OCI-M2 (cell line): ENCODE measurements around the gene IL17A.

ENCODE experiments used
- DNase-seq: peaks from one replicate; lab custom pipeline; 2025; ENCODE audit not compliant: unreplicated experiment; lab: John Stamatoyannopoulos, UW

Gene IL17A

DNA sequence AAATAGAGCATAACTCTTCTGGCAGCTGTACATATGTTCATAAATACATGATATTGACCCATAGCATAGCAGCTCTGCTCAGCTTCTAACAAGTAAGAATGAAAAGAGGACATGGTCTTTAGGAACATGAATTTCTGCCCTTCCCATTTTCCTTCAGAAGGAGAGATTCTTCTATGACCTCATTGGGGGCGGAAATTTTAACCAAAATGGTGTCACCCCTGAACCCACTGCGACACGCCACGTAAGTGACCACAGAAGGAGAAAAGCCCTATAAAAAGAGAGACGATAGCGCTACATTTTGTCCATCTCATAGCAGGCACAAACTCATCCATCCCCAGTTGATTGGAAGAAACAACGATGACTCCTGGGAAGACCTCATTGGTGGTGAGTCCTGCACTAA, at the start of gene IL17A:
TSS of gene IL17A (plus strand) at position 301 of the 400 bp plus-strand sequence. CDS start at position 358, 57 bp downstream.
- no peak for DNase-seq

DNA sequence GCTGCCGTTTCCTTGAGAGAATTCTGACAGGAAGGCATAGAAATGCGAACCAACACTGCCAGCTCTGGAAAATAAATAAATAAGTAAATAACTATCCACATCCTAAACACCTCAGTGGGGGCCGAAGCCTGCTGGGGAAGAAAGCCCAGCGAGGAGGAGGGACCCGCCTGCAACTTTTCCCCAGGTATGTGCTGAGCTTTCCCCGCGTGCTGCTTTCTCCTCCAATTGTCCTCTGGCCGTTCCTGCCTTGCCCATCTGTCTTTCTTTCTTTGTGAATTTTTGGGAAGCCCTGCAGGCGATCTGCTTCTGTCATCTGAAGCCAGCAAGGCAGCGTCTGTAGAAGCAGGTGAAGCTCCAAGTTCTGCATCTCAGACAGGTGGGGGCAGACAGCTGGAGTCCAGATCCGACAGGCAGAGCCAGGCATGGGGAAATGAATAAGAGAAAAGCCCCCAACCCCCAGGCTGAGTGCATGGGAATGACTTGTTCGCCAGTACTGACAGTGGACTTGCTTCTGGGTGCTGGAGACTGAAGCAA, 49.2 kb upstream of the IL17A start:
- no peak for DNase-seq

DNA sequence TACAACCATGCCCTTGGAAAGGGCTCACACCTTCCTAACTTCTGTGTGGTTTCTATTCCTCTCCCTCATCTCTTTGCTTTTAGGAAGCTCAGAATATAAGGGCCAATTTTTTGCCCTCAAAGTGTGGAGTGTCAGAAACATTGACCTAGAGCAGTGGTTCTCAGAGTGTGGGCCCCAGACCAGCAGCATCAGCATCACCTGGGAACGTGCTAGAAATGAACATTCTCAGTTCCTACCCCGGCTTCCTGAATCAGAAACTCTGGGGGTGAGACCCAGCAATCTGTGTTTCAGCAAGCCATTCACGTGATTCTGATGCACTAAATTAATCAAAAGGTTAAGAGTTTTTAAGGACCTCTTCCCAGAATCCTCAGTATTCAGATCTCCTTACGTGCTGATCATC, 47.9 kb upstream of the IL17A start:
- no peak for DNase-seq

DNA sequence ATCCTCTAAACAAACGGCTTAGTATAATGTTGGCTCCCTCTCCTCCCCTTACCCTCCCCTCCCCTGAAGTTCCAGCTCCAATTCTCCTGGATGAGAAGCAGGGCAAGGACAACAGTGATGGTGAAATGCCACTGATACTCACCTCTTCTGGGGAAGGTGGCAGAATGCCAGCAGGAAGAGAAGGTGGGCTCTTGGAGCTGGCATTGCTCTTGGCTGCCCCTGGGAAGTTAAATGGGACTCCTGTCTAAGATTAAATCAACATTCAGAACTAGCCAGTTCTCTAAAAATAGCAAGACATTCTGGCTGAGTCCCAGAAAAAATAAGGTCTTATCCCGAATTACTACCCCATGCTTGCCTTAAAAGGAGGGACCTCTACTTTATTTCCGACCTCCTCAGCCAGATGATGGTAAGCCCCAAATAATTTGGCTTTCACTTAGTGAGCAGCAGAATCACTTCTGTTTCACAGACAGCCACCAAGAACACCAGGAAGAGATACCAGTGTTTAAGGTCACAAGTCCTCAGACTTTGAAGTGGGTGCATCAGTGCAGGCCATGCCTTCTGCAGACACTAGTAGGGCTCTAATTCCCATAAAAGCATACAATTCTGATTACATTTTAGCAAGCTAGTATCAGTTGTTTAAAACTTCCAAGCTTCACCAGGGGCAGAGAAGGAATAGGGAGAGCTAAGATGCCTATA, 46.0 kb upstream of the IL17A start:
- no peak for DNase-seq

DNA sequence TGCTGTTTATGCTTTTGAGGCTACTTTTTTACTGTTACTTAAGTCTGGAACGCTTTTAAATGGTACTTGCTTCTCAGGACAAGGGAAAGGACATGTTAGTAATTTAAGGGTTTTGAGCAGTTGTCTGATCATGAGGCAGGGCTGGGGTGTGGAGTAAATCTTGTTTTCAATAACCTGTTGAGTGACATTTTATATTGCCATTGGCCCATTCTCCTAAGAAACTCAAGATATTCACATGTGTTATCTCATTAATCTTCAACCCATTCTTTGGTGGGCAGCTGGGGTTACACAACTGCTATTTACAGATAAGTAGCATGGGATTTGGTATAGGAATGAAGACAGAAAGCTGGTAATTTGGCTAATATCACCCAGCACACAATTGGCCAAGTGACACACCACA, 44.6 kb upstream of the IL17A start:
- DNase-seq: no peak

DNA sequence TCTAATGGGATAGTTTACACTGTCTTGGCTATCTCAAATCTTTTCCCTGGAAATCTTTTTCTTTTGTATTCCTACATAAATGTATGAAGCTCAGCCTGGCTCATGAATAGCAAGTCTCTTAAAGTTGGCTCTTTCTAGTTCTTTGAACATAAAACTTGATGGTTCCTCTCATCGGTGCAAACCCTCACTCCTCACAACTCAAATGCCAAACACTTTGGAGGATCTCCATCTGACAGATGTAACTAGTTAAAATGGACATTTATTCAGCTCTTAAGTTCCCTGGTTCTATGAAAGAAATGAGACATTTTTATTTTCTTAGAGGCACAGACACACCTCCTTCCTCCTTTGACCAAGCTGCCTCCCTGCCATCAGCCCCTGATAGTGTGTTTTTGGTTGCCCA, 43.6 kb upstream of the IL17A start:
- no peak for DNase-seq

DNA sequence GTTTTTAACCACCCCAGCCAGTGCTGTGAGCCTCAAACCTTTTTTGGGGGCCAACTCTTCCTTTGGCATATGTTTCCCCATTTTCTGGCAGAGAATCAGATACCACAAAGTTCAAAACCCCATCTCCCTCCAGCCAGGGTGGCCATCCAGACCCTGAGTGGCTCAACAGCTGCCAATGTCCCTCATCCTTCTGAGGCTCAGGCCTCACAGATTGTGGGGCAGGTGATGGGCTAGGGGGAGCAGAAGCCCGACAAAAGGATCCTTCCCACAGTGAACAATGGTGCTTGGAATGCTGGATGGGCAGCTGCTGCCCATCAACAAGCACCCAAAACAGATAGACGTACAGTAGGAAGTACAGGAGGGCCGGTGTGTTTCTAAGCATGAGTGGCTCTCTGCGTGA, 42.6 kb upstream of the IL17A start:
- no peak for DNase-seq

DNA sequence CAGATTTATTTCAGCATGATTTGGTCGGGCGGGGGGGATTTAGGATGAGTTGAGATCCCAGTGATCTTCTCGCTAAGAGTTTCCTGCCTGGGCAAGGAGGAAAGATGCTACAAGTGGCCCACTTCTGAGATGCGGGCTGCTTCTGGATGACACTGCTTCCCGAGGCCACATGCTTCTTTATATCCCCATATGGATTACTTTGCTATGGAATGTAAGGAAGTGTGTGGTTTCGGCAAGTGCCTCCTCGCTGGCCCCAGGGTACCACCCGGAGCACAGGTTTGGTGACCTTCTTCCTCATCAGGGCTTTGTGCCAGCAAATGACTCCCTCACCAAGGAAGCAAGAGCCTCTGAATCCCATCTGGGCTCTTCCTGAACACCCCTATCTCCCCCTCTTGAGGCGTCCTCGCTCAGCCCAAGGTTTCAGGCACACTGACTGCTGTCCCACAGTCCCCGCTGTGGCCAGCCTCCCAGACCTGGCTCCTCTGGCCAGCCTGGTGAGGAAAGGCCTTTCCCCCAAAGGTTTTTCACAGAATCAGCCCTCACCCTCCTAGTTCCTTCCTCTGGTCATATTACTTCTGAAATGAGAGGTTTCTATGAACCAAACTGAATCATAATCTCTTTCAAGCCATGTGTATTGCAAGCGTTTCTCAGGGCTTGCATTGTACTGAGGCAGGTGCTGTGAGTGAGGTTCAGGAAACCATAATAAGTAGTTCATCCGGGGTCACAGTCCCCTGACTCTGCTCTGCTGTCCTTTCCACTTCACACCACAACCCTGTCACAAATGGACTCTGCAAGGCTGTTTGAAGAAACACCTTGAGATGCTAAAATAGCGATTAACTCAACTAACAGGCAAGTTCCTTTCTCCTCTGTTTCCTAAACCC, 41.7 kb upstream of the IL17A start:
- DNase-seq: no peak

DNA sequence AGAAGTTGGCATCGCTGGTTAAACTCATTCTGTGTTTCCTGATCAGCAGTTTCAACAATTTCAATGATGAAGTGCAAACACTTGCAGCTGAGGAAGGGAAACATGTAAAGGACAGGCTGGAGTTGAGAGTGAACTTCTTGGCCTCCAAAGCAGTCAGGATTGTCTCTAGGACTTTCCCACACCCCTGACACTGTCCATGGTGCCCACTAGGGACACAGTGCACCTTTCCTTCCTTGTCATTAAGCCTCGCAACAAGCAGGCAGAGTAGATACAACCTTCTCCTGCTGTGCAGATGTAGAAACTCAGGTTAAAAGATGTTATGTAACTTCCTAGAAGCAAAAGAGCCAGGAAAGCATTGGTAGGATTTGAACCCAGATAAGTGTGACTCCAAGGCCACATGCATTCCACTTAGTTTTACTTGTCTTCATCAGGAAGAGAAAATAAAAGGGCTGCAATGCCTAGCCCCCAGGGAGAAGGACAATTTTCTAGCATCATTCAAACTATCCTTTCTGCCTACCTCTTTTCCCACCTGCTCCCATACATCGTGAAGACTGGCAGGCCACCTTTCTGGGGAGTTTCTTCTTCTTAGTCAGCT, 39.2 kb upstream of the IL17A start:
- DNase-seq: no peak

DNA sequence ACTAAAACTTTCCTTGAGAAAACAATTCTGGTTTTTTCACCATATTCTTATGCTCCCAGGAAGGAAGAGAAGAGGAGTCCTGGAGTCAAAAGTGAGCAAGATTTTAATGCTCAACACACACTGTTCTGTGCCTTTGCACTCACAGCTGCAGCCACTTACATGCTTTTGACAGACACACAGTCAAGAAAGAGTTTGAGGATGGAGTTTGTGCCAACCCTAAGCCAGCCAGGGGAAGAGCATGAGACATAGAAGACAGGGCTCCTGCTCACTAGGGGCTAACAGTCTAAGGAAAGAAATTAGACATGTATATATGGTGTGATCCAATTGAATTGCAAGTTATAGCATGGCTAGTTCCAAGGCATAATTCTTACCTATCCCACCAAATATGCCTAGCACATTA, 37.1 kb upstream of the IL17A start:
- no peak for DNase-seq

DNA sequence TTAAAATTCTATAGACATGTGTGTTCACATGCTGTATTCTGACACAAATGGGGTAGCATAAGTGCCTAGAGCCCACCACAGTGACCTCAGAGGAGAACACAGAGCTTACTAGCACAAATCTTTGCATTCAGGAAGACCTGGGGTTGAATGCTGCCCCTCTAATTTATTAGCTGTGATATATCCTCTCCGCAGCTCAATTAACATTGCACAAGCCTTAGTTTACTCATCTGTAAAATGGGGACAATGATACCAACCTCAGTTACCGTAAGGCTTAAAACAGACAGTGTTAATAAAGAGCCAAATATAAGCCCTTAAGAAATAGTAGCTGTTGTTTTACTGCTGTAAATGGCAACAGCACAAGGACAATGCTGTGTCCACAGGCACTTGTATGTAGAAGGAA, 36.2 kb upstream of the IL17A start:
- no peak for DNase-seq

DNA sequence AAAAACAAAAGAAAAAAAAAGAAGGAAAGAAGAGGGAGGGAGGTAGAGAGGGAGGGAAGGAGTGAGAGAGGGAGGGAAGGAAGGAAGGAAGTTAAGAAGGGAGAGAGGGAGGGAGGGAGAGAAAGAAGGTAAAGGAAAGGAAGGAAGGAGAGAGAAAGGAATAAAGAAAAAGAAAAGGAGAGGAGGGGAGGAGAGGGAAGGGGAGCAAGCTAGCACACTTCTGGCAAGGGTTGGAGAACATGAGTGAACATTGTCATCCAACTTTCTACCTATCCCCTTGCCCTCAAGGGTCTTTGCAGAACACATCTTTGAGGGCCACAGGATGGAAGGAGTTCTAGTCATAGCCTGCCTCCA, 34.1 kb upstream of the IL17A start:
- DNase-seq: no peak

DNA sequence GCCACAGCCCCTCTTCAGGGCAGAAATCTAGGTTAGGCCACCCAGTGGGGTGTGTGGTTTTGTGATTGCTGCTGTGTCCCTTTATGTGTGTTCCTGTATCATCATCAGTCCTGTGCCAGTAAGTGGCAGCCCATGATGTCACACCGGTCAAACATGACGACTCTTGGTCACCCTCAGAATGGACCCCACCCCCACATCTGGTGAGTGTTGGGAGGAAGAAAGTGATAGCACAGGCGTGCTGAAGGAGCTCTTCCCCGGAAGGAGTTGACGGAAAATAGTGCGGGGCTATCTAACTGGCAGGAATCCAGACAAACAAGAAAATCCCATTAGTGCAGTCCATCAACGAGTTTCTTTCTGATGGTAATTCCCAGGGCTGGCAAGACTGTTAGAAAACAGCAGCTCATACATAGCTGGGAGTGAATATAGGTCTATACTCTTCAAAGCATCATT, 33.4 kb upstream of the IL17A start:
- no peak for DNase-seq

DNA sequence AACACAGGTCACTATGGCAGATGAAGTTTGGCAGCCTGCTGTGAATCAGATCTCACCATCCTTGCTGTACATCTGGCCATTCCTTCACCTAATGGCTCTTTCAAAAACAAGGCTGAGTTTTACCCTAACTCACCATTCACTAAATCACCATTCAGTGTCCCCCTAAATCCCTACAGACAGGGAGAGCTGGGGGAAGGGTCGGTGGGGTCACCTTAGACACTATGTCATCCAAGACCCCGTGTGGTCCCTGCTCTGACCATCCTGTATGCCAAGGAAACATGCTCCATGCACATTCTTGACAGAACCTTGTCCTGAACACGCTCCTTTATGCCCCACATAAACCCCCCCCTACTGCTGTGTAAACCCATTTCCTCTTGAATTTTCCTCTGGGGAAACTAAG, 31.8 kb upstream of the IL17A start:
- DNase-seq: no peak

DNA sequence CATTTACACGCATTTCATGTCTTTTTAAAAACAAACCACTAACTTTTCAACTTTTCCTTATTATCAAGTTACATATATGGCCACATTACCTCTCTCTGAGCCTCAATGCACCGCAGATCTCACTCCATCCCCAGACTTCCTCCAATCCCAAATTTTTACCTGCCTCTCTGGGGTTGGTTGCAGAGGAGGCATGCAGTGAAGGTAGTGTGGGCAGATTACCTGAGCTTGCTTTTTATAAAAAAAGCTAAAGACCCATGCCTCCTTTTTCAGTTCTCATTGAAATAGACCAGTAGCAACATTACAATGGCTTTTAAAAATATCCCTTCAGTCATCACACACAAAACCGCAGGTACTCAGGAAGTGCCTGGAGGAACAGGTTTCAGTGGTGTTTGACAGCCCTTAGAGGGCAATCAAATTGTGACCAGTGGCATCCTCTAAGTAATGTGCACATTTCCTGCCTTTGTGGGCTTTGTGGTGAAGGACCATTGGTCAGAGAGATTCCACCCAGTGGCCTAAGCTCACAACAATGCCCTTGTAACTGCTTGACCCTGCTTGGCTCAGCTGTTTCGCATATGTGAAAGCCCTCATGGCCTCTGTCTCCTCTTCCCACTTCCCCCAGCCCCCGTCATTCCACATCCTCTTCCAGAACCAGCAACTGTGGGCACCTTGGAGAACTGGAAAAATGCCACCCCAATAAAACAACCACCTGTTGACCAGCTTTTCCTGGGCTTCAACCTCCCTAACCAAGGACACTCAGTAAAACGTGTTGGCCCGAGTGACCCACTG, 30.2 kb upstream of the IL17A start:
- no peak for DNase-seq

DNA sequence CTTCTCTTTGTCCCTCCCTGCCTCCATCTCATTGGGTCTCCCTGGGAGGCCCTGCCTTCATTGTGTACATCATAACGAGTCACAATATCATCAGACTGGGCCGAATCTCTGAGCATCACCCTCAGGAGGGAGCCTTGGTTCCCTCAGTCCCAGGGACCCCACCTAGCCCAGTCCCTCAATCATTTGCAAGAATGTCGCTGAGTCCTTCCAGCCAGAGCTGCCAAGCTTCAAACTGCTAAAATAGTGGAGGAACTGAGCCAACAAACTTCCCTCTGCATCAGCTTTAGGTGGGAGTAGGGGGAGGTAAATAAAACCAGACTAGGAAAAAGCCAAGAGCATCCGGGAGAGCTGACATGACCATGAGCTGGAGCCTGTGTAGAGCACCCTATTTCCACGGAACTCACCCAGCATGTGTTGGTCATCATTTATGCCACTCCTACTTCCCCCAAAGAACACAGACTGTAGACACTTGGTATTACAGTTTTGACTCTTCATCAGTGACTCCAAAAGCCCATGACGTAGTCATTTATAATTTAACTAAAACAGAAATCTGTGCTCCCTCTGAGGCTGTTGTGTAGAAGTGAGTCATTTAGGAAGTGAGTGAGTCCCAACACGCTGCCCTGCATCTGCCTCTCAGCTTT, 28.8 kb upstream of the IL17A start:
- DNase-seq: no peak

DNA sequence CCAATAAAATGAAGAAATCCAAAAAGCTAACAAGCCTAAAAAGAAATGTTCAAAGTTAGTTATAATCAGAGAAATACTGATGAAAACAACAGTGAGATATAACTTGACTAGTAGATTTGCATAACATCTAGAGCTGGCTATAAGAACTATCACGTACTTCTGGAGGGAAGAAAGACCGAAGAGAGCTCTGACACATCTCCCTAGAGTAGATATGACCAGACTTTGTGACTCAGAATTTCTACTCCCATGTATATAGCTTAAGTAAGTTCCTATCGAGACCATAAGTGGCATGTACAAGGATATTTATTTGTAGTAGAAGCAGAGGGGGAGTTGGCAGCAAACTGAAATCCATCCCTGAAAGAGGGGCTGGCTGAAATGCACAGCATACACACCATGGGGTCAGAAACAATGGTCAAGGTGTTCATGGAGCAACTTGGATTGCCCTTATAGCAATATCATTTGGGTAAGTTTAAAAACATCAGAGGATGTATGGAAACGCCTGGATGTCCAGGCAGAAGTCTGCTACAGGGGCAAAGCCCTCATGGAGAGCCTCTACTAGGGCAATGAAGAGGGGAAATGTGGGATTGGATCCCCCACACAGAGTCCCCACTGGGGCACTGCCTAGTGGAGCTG, 25.6 kb upstream of the IL17A start:
- DNase-seq: no peak

DNA sequence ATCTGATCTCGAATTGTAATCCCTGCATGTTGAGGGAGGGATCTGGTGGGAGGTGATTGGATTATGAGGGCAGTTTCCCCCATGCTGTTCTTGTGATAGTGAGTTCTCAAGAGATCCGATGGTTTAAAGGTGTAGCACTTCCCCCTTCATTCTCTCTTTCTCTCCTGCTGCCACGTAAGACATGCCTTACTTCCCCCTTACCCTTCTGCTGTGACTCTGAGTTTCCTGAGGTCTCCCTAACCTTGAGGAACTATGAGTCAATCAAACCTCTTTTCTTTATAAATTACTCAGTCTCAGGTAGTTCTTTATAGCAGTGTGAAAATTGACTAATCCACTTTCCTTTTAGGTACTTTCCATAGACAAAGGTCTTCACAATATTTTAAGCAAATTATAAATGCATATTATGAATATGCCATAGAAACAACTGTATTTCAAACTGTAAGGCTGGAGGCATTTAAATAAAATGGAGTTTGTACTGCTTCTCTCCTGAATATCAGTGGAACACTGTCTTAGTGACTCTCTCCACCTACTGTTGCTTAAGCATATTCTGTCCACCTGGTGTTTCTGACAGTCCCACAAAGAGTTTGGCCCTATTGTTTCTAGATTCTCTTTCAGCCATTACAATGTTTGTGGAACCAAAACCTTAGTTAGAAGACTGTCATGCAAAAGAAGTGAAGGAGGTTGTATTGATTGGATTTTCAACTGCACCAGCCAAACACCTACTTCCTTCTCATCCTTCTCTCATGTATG, 24.3 kb upstream of the IL17A start:
- no peak for DNase-seq
